Cardiac fibroblast (primary cell): ENCODE measurements around the gene CALD1.
A peak's percentile ranks its signal among the peaks of the same experiment; 100 is the strongest.

Experiments
- DNase-seq, 2 donors: peaks; one replicate each; pipeline versions ENCODE4 v3.0.0 to v3.0.0-alpha.2; 2010; ENCODE audit warnings: low read depth in 2 of 2
- H3K4me3 ChIP-seq, 2 donors: replicated peaks in 1 of 2; 1 replicate in 1 of 2; 2 replicates in 1 of 2; pipeline ENCODE4 v1.5.1; 2011; ENCODE audit warnings: low read depth in 2 of 2, low read length in 2 of 2, mild to moderate bottlenecking in 2 of 2, moderate library complexity in 1 of 2
- TF ChIP-seq, protein P1 (sequence below): IDR thresholded peaks from one replicate; pipeline ENCODE4 v1.5.1; 2011; ENCODE audit warnings: low read depth, mild to moderate bottlenecking, low read length, inconsistent platforms

CALD1 gene

DNA sequence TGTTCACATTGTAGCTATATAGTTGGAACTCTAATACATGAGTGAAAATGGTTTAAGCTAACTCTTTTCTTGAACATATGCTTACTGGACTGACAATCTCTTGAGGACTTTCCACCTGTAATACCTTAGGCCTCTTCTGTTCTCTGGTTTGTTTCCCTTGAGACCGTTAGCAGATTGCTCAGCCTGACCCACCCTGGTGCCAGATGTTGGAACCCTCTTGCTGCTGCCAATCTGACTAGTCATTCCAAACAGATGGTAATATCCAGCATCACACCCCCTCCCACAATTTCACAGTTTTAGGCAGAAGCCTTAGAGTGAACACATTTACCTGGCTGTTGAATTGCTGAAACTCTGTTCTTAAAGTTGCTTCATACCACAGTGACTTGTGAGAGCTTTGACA lies 18.7 kb downstream of the CALD1 start:
- TF ChIP-seq, protein P1, sequence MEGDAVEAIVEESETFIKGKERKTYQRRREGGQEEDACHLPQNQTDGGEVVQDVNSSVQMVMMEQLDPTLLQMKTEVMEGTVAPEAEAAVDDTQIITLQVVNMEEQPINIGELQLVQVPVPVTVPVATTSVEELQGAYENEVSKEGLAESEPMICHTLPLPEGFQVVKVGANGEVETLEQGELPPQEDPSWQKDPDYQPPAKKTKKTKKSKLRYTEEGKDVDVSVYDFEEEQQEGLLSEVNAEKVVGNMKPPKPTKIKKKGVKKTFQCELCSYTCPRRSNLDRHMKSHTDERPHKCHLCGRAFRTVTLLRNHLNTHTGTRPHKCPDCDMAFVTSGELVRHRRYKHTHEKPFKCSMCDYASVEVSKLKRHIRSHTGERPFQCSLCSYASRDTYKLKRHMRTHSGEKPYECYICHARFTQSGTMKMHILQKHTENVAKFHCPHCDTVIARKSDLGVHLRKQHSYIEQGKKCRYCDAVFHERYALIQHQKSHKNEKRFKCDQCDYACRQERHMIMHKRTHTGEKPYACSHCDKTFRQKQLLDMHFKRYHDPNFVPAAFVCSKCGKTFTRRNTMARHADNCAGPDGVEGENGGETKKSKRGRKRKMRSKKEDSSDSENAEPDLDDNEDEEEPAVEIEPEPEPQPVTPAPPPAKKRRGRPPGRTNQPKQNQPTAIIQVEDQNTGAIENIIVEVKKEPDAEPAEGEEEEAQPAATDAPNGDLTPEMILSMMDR = no peak
- DNase-seq = peak in 1 of 2 donors; percentile 63
- H3K4me3 ChIP-seq = no peak overlapping the region

DNA sequence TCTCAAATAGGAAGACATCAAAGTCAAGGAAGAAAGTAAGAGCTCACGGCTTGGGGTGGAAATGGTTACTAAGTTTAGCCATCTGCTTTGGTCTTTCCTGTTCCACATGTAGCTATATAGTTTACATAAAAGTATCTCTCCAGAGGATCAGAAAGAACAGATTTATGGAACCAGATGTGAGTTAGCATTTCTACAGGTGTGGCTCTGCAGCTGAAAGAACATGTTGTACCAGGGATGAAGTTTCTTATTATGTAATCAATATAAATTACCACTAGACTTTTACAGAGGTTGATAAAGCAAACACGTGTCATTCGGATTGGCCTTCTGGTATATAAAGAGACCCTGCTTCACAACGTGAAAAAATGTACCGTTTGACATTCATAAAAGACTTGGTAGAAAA lies 19.9 kb downstream of the CALD1 start:
- H3K4me3 ChIP-seq = no peak overlapping the region
- DNase-seq = no peak
- TF ChIP-seq, protein P1 = no peak

DNA sequence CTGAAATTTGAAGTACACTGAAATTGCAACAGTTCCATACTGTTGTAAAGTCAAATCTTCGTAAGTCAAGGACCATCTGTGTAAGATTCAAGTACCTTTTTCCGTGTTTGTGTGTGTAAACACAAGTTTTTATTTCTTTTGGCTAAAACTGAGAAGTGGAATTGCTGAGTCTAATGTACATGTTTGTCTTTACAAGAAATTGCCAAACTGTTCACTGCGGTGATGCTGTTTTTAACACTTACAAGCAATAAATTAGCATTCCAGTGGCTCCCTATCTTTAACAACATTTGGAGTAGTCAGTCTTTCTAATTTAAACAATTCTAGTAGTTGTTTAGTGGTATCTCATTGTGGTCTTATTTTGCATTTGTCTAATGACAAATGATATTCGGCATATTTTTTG lies 23.3 kb downstream of the CALD1 start:
- no peak for DNase-seq
- no peak overlapping the region for H3K4me3 ChIP-seq
- TF ChIP-seq, protein P1 = no peak

DNA sequence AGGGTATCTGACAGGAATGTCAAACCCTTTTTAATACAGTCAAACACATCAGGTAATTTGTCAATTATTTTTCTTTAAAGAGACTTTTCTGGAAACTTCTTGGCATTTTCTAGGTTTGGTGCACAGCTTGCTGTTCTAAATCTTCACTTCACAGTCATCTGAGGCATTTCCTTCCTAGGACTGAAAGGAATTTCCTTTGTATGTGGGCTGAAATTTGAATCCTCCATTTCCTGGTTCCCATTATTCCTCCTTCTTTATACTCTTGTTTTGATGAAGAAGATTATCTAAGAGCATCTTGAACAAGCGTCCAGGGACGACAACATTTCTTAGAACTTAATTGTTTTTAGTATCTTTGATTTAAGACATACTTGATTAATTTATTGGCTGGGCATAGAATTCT lies 24.9 kb downstream of the CALD1 start:
- no peak overlapping the region for H3K4me3 ChIP-seq
- peak; percentile 77 to 87 for DNase-seq
- TF ChIP-seq, protein P1 = no peak

DNA sequence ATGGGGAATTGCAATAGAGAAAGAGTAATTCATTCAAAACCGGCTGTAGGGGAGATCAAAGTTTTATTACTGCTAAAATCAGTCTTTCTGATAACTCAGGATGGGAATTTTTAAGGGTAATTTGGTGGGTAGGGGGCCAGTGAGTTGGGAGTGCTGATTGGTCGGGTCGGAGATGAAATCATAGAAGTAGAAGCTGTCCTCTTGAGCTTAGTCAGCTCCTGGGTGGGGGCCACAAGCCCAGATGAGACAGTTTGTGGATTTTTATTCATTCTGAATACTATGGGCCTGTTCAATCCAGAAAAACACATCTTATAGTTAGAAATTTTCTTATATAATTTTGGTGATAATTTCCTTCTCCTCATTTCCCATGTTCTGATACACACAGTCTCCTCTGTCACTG lies 25.4 kb downstream of the CALD1 start:
- H3K4me3 ChIP-seq = no peak overlapping the region
- TF ChIP-seq, protein P1 = no peak
- DNase-seq = peak in 1 of 2 donors; percentile 72

DNA sequence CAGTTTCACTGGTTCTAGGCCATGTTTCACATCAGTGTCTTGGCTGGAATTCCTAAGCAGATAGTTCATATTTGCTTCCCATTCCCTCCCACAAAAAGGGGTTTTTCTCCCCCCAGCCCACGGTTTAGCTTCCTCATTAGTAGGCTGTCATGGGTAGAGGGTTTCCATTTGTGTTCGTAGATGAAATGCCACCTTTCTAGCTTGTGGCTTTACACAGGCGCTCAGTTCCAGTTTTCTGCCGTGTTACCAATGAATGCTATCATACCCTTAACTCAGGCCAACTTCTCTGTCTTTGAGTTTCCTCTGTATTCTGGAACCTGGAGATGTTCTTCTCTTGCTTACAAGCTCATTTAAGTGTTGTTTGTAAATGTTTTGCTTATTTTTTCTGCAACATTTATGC lies 26.8 kb downstream of the CALD1 start:
- no peak for DNase-seq
- TF ChIP-seq, protein P1 = no peak
- no peak overlapping the region for H3K4me3 ChIP-seq

DNA sequence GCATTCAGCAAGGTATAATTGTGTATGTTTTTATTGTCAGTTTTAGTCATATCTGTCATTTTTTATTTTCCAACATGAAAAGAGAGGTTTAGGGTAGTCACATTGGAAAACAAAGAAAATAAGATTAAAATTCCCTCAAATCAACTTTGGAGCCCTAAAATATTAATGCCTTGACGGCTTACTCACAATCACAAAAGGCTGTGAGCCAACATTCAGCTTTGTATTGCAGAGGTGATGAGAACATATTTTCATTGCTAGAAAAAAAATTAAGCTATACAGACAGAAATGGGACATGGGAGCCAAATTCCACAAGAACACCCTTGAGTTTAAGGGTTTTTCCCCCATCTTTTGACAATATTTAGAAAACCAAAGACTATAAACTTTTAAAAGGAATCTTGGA lies 30.2 kb downstream of the CALD1 start:
- TF ChIP-seq, protein P1 = no peak

More for the DNA sequence above, 30.2 kb downstream of the CALD1 start:
- peak; percentile 63 to 70 for DNase-seq
- no peak overlapping the region for H3K4me3 ChIP-seq
